LoVo (cell line): ENCODE measurements around the gene SCAPER.
"Not testable (repeated sequence)": the region's sequence is repeated elsewhere in the genome, so short reads cannot be mapped to it uniquely, and the experiment has no call there.

Source experiments
- DNase-seq: peaks from one replicate; pipeline ENCODE4 v3.0.0-alpha.2; 2016; ENCODE audit warnings: low spot score

Gene SCAPER

GRCh38 chr15:76495487-76495886 is 409.7 kb downstream of the SCAPER start:
- DNase-seq, result no peak

- DNase-seq, result no peak
Observed at GRCh38 chr15:76492538-76492937, 412.6 kb downstream of the SCAPER start.

GRCh38 chr15:76483752-76484151 is 421.4 kb downstream of the SCAPER start:
- no peak for DNase-seq

GRCh38 chr15:76483018-76483417 is 422.1 kb downstream of the SCAPER start:
- DNase-seq, result no peak

- no peak for DNase-seq
Observed at GRCh38 chr15:76480267-76480666, 424.9 kb downstream of the SCAPER start.

- DNase-seq, result no peak
Observed at GRCh38 chr15:76470691-76471090, 434.4 kb downstream of the SCAPER start.

GRCh38 chr15:76468722-76469121 is 436.4 kb downstream of the SCAPER start:
- no peak for DNase-seq

- no peak for DNase-seq
Observed at GRCh38 chr15:76467136-76467535, 438.0 kb downstream of the SCAPER start.

GRCh38 chr15:76465728-76466127 is 439.4 kb downstream of the SCAPER start:
- no peak for DNase-seq

GRCh38 chr15:76464247-76464646 is 440.9 kb downstream of the SCAPER start:
- DNase-seq, result no peak

- no peak for DNase-seq
Observed at GRCh38 chr15:76460871-76461270, 444.3 kb downstream of the SCAPER start.

- DNase-seq, result no peak
Observed at GRCh38 chr15:76460347-76460746, 444.8 kb downstream of the SCAPER start.

- no peak for DNase-seq
Observed at GRCh38 chr15:76451540-76451939, 453.6 kb downstream of the SCAPER start.

- no peak for DNase-seq
Observed at GRCh38 chr15:76449455-76449854, 455.7 kb downstream of the SCAPER start.

- no peak for DNase-seq
Observed at GRCh38 chr15:76448755-76449154, 456.4 kb downstream of the SCAPER start.

- no peak for DNase-seq
Observed at GRCh38 chr15:76447728-76448441, 457.3 kb downstream of the SCAPER start.

- DNase-seq, result no peak
Observed at GRCh38 chr15:76440441-76440840, 464.7 kb downstream of the SCAPER start.

- no peak for DNase-seq
Observed at GRCh38 chr15:76439542-76439941, 465.6 kb downstream of the SCAPER start.

GRCh38 chr15:76433798-76434400 is 471.2 kb downstream of the SCAPER start:
- no peak for DNase-seq

GRCh38 chr15:76433036-76433435 is 472.1 kb downstream of the SCAPER start:
- DNase-seq, result not testable (repeated sequence)

GRCh38 chr15:76432604-76433003 is 472.5 kb downstream of the SCAPER start:
- DNase-seq, result no peak

- no peak for DNase-seq
Observed at GRCh38 chr15:76431971-76432370, 473.2 kb downstream of the SCAPER start.

GRCh38 chr15:76430711-76431110 is 474.4 kb downstream of the SCAPER start:
- not testable (repeated sequence) for DNase-seq

GRCh38 chr15:76429661-76430060 is 475.5 kb downstream of the SCAPER start:
- no peak for DNase-seq
